OCI-LY1 (cell line): ENCODE results near the gene RNF207.

ENCODE experiments used
- EZH2 ChIP-seq: fragments of 200-600 bp; sonication (generic), shearing (Covaris generic); IDR thresholded peaks from 2 replicates; pipeline ENCODE4 v1.8.0; 2017; ENCODE audit warnings: borderline replicate concordance, mixed run types, mild to moderate bottlenecking, antibody characterized with exemption, low read length, moderate library complexity, mixed read lengths
- TF ChIP-seq, protein P1 (sequence below): fragments of 200-600 bp; sonication (generic), shearing (Covaris generic); IDR thresholded peaks from 2 replicates; pipeline ENCODE4 v1.5.1; 2017; ENCODE audit warnings: mild to moderate bottlenecking, antibody characterized with exemption, low read length, moderate library complexity, mixed read lengths

DNA sequence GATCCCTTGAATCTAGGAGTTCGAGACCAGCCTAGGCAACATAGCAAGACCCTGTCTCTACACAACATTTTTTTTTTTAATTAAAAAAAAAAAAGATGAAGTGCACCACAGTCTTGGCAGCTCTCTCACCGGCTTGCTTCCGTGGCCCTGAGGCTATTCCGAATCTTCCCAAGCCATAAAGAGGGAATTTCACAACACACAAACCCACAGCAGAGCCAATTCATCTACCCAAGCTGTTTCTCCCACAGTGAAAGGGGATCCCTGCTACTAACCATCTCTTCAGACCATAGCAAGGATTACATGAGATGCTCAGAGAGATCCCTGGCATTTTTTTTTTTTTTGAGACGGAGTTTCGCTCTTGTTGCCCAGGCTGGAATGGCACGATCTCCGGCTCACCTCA lies 17.5 kb upstream of the RNF207 start:
- TF ChIP-seq, protein P1, sequence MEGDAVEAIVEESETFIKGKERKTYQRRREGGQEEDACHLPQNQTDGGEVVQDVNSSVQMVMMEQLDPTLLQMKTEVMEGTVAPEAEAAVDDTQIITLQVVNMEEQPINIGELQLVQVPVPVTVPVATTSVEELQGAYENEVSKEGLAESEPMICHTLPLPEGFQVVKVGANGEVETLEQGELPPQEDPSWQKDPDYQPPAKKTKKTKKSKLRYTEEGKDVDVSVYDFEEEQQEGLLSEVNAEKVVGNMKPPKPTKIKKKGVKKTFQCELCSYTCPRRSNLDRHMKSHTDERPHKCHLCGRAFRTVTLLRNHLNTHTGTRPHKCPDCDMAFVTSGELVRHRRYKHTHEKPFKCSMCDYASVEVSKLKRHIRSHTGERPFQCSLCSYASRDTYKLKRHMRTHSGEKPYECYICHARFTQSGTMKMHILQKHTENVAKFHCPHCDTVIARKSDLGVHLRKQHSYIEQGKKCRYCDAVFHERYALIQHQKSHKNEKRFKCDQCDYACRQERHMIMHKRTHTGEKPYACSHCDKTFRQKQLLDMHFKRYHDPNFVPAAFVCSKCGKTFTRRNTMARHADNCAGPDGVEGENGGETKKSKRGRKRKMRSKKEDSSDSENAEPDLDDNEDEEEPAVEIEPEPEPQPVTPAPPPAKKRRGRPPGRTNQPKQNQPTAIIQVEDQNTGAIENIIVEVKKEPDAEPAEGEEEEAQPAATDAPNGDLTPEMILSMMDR = no peak
- TF ChIP-seq EZH2 = no peak
